MCF 10A (cell line): Measurements from ENCODE around the gene AQR. TPM values are rescaled to one million over a fixed set of nuclear protein-coding genes. Genes with fewer than 3 reads are reported as not detected.

Source experiments
- BruUV-seq: library from RNA; stranded (reverse); fragments of 400-500 nt; replicated peaks from 2 replicates; lab custom pipeline; 2021; lab: Mats Ljungman, UMichigan
- CTCF ChIA-PET: fragments of 300-600 bp; sonication (Branson Sonifier 250); formaldehyde crosslinking; extraction: SDS; loops from one replicate; lab custom pipeline; 2021; ENCODE audit warnings: antibody characterized with exemption, inconsistent platforms; lab: Yijun Ruan, JAX
- POLR2A ChIA-PET: fragments of 300-600, 350-650 bp; sonication (Branson Sonifier 250); formaldehyde crosslinking; extraction: SDS; loops from one replicate; lab custom pipeline; 2020; ENCODE audit warnings: antibody characterized with exemption, inconsistent platforms; lab: Yijun Ruan, JAX
- DNase-seq: peaks from one replicate; pipeline ENCODE4 v3.0.0-alpha.2; 2018; ENCODE audit not compliant: unreplicated experiment
- H3K27ac Mint-ChIP-seq: one replicate; pipeline ENCODE4 v1.8.0; 2022; ENCODE audit warnings: mild to moderate bottlenecking, low read depth, mixed read lengths; ENCODE audit not compliant: unreplicated experiment
- H3K27me3 Mint-ChIP-seq: one replicate; pipeline ENCODE4 v1.8.0; 2022; ENCODE audit warnings: mixed read lengths; ENCODE audit not compliant: insufficient read depth, unreplicated experiment
- H3K36me3 Mint-ChIP-seq: one replicate; pipeline ENCODE4 v1.8.0; 2022; ENCODE audit warnings: mild to moderate bottlenecking, moderate library complexity, mixed read lengths; ENCODE audit not compliant: insufficient read depth, unreplicated experiment
- H3K4me1 Mint-ChIP-seq: one replicate; pipeline ENCODE4 v1.8.0; 2022; ENCODE audit warnings: mixed read lengths; ENCODE audit not compliant: insufficient read depth, unreplicated experiment
- H3K4me3 Mint-ChIP-seq: one replicate; pipeline ENCODE4 v1.8.0; 2022; ENCODE audit warnings: mild to moderate bottlenecking, moderate library complexity, mixed read lengths; ENCODE audit not compliant: unreplicated experiment
- H3K9me3 Mint-ChIP-seq: one replicate; pipeline ENCODE4 v1.8.0; 2022; ENCODE audit warnings: mixed read lengths; ENCODE audit not compliant: unreplicated experiment
- intact Hi-C: fragments of 100-400 bp; cut with micrococcal nuclease; formaldehyde crosslinking; loops from 2 replicates; pipeline ENCODE4 v1.14.1; 2022
- total RNA-seq: library from RNA; stranded (reverse); gene quantifications from 2 replicates; pipeline ENCODE4 v1.2.3, GENCODE V29; 2022
- TF ChIP-seq, protein P1 (sequence below): fragments of 200-600 bp; IDR thresholded peaks from one replicate; pipeline ENCODE4 v1.8.0; 2022; ENCODE audit warnings: antibody characterized with exemption, mild to moderate bottlenecking; ENCODE audit not compliant: unreplicated experiment

Gene AQR
- total RNA-seq, 1 experiment from 2014 or later = 26.5 TPM

DNA sequence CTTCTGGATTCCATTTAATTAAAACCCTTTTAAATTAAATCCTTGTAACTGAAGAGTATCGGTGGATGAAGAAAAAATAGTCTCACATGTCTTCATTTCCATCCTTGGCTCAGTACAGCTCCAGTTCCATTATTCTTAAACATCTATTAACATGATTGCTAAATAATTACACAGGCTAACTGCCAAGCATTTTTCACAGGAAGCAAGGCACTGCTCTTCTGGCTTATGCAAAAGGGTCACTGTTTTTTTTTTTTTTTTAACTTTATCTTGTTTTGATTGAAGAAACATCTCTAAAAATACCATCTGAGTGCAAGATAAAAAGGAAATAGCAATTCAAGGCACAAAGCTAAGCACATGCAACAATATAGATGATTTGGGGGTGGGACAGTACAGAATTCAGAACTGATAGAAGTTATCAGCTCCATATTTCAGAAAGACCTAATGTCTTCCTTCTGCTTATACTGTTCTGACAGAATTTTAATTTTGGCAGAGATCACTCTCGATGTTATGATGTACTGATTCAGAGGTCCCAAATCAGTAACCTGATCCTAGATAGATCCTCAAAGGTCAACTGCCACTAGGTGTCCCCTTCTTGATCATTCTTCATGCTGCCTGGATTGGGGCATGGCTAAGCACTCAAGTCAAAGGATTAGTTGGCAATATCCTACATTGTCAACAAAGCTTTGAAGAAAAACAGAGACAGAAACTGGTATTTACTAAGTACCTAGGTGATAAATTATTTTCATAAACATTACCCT, 116.4 kb downstream of the AQR start:
- ChIA-PET CTCF (interaction anchor here (0.6 to 1.1 kb wide), 3 partner anchors 15 to 149 kb away, joined by 3 to 5 read pairs (median 3); no protein-coding TSS in a partner anchor), POLR2A (no interaction called here)
- Mint-ChIP-seq H3K4me1 (peaks cover 14% of the 10 kb centered on the region), H3K4me3 (no peak overlapping the region), H3K36me3 (peaks cover 26% of the 10 kb centered on the region), H3K9me3 (peaks cover 4% of the 10 kb centered on the region), H3K27ac (no peak overlapping the region), H3K27me3 (no peaks in the 10 kb centered on the region)
- TF ChIP-seq, protein P1, sequence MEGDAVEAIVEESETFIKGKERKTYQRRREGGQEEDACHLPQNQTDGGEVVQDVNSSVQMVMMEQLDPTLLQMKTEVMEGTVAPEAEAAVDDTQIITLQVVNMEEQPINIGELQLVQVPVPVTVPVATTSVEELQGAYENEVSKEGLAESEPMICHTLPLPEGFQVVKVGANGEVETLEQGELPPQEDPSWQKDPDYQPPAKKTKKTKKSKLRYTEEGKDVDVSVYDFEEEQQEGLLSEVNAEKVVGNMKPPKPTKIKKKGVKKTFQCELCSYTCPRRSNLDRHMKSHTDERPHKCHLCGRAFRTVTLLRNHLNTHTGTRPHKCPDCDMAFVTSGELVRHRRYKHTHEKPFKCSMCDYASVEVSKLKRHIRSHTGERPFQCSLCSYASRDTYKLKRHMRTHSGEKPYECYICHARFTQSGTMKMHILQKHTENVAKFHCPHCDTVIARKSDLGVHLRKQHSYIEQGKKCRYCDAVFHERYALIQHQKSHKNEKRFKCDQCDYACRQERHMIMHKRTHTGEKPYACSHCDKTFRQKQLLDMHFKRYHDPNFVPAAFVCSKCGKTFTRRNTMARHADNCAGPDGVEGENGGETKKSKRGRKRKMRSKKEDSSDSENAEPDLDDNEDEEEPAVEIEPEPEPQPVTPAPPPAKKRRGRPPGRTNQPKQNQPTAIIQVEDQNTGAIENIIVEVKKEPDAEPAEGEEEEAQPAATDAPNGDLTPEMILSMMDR = no peak
- intact Hi-C loops = loop anchor here (10.0 kb wide), 1 partner anchor 148 kb away; no protein-coding TSS in a partner anchor
- no TSS peak for BruUV-seq
- DNase-seq = peak; percentile 23

DNA sequence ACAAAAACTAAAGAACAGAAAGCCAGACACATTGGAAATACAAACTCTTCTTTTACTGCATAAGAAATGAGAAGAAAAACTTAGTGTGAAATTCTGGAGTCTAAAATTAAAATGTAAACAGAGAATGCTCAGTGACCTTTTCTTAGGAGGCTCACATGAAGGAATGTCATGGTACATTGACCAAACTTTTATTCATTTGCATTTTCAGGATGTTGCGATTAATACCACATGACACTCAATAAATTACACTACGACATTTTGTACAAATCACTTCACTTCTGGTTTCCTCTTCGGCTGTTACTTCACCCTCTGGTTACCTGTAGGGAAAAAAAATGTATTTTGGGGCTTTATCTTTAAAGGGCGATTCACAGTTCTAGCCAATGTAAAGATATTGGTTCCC, 117.8 kb downstream of the AQR start:
- Mint-ChIP-seq H3K4me1 (peaks cover 14% of the 10 kb centered on the region), H3K9me3 (peaks cover 7% of the 10 kb centered on the region), H3K36me3 (peaks cover 15% of the 10 kb centered on the region), H3K27me3 (no peaks in the 10 kb centered on the region), H3K27ac (no peak overlapping the region), H3K4me3 (no peak overlapping the region)
- intact Hi-C loops = loop anchor here (10.0 kb wide), 1 partner anchor 147 kb away; no protein-coding TSS in a partner anchor
- POLR2A ChIA-PET = no interaction called here
- CTCF ChIA-PET = interaction anchor here (0.6 to 1.1 kb wide), 2 partner anchors 14 to 770 kb away, joined by 3 read pairs; no protein-coding TSS in a partner anchor
- no TSS peak for BruUV-seq
- TF ChIP-seq, protein P1 = no peak
- no peak for DNase-seq

DNA sequence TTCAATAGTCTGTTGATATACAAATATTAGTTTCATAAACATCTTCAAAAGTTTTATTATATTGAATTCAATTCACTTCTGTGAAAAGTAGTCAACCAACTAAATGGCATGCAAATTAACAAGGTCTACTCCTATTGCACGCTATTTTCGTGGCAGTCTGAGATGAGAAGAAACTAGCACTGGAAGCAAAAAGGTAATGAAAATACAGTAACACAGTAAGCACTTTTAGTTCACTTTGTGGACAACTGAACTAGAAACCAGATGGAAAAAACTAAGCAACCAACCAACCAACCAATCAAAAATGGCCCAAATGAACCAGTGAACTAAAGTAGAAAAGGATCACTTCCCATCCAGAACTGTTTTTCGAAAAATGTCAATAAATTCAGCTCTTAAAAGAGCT, 118.5 kb downstream of the AQR start:
- intact Hi-C loops = loop anchor here (10.0 kb wide), 1 partner anchor 146 kb away; no protein-coding TSS in a partner anchor
- no peak overlapping the region for H3K27ac Mint-ChIP-seq
- CTCF ChIA-PET = no interaction called here

DNA sequence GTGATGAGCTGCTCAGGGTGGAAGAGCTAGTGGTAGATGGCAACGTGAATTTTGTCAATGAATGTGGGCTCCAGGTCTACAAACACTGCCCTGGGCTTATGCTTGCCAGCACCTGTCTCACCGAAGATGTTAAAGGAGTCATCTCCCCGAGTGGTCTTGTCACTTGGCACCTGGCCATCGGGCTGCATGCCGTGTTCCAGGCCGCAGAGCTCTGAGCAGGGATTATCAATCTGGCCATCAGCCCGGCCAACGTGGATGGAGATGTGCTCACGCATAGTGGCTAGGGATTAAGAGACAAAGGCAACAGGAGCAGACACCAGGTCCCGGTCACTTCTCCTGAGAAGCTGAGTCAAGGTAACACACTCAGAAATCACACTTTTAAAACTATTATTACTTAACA, 119.4 kb downstream of the AQR start:
- H3K27ac Mint-ChIP-seq = no peak overlapping the region
- peak; percentile 5 for DNase-seq
- ChIA-PET CTCF (no interaction called here), POLR2A (interaction anchor here (1.1 kb wide), 1 partner anchor 262 kb away, joined by 3 read pairs; no protein-coding TSS in a partner anchor)
- H3K36me3 Mint-ChIP-seq = peaks cover 7% of the 10 kb centered on the region
- H3K27me3 Mint-ChIP-seq = no peaks in the 10 kb centered on the region
- H3K4me1 Mint-ChIP-seq = peaks cover 2% of the 10 kb centered on the region
- TF ChIP-seq, protein P1 = no peak
- intact Hi-C loops = loop anchor here (10.0 kb wide), 1 partner anchor 145 kb away; no protein-coding TSS in a partner anchor
- H3K4me3 Mint-ChIP-seq = no peak overlapping the region
- no TSS peak for BruUV-seq
- H3K9me3 Mint-ChIP-seq = peaks cover 7% of the 10 kb centered on the region

More for the DNA sequence above, 118.5 kb downstream of the AQR start:
- no peaks in the 10 kb centered on the region for H3K27me3 Mint-ChIP-seq
- POLR2A ChIA-PET = no interaction called here
- no peak for DNase-seq
- TF ChIP-seq, protein P1 = no peak
- BruUV-seq = no TSS peak
- peaks cover 7% of the 10 kb centered on the region for H3K9me3 Mint-ChIP-seq
- H3K36me3 Mint-ChIP-seq = peaks cover 13% of the 10 kb centered on the region
- peaks cover 11% of the 10 kb centered on the region for H3K4me1 Mint-ChIP-seq
- H3K4me3 Mint-ChIP-seq = no peak overlapping the region
